Right ventricle myocardium inferior (tissue), 1 donor: ENCODE data around the gene ACER3. TPM values are rescaled to one million over a fixed set of nuclear protein-coding genes. Genes with fewer than 3 reads are reported as not detected.
A peak's percentile ranks its signal among the peaks of the same experiment; 100 is the strongest.
"Not testable (repeated sequence)": the region's sequence is repeated elsewhere in the genome, so short reads cannot be mapped to it uniquely, and the experiment has no call there.

Source experiments
- ATAC-seq: fragments of 200-7000 bp; cut with Tn5 transposase; one replicate; pipeline ENCODE4 v1.9.1; 2020; ENCODE audit warnings: mild to moderate bottlenecking, moderate library complexity
- DNase-seq: peaks from one replicate; pipeline ENCODE4 v3.0.0; 2021; ENCODE audit errors: missing footprints
- intact Hi-C: fragments of 100-400 bp; cut with DNase I; formaldehyde crosslinking; loops from one replicate; pipeline ENCODE4 v1.11.0; 2022
- total RNA-seq: library from RNA; stranded (reverse); fragmentation: NEBNext Ultra II Directional; extraction: Animal tissue kit (Norgen Biotek cat#: 25700); gene quantifications from one replicate; pipeline ENCODE4 v1.2.1, GENCODE V29; 2021
- donor health status: DM: no; HTN: yes; CAD: no; lungs with severe emphysema.

ACER3 gene
- total RNA-seq, 1 donor from 2014 or later, result 9.9 TPM

DNA sequence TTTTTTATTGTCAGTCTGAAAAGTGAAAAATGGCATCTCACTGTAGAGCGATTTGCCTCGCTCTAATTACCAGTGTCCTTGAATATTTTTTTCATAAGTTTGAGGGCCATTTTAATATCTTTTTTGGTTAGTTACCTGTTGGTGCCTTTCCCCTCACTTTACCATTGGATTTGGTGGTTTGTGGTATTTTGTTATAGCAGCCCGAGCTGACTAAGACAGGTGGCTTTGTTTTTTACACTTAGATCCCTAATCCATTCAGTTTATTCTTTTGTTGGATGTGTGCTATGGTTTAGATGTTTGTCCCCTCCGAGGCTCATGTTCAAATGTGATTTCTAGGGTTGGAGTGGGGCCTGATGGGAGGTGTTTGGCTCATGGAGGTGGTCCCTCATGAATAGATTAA is 199.5 kb downstream of the ACER3 start:
- intact Hi-C loops, result no loop called here
- DNase-seq, result no peak
- no peak for ATAC-seq

DNA sequence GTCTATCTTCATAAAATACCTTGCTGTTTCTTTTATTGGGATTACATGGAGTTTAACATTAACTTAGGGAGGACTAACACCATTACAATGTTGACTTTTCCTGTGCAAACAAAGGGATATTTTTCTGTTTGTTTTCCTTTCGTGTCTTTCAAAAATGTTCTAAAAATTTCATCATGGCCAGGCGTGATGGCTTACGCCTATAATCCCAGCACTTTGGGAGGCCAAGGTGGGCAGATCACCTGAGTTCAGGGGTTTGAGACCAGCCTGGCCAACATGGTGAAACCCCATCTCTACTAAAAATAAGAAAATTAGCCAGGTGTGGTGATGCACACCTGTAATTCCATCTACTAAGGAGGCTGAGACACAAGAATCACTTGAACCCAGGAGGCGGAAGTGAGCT is 200.5 kb downstream of the ACER3 start:
- intact Hi-C loops, DNase-seq, ATAC-seq: not testable (repeated sequence)

DNA sequence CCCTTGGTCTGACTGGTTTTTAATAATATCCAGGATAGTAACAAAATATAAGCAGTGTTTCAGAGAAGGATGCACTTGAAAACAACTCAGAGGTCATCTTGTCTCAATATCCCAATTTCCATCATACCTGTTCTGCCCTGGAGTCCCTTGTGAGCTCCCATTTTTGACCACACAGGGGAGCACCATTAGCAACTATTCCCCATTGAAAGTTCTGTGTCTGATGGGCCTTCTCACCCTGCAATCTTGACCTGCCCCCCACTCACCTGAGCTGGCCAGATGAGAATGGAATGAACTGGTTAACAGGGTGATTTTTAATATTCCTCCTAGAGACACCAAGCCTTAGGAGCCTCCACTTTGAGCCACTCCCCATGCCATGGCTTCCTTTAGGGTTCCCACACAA is 202.2 kb downstream of the ACER3 start:
- ATAC-seq (no peak), DNase-seq (no peak)
- intact Hi-C loops, result no loop called here

DNA sequence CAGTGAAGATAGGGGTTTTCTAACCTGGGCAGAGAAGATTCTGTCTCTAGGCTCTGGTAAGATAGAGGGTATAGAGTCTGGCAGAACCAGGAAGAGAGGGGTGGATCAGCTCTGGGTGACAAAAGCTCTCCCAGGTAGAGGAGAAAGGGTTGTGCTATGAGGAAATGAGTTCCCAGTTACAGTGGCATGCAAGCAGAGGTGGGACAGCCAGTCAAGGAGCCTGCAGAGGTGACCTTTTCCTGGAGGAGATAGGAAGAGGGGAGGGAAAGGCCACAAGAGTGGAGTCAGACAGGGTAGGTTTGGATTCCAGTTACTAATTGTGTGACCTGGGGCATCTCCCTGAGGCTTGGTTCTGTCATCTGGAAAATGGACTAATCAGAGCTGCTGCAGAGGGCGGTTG is 202.7 kb downstream of the ACER3 start:
- DNase-seq (no peak), ATAC-seq (no peak)
- intact Hi-C loops, result no loop called here

DNA sequence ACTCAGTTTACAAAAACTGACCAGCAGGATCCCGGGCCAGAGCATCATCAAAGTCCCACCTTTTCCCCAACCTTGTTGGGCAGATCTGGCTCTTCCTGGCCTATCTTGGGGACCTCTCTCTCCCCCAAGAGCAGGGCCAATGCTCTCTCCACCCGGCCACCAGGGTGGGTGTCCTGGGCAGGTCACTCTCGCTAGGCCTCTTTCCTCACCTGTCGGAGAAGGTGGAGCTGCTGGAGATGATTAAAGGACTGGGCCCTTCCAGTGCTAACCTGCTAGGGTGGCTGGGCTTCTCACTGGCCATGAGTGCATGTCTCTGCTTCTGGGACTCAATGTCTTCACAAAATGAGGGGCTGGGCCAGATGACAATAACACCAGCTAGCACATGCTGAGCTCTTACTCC is 203.1 kb downstream of the ACER3 start:
- no peak for ATAC-seq
- no peak for DNase-seq
- intact Hi-C loops, result no loop called here

DNA sequence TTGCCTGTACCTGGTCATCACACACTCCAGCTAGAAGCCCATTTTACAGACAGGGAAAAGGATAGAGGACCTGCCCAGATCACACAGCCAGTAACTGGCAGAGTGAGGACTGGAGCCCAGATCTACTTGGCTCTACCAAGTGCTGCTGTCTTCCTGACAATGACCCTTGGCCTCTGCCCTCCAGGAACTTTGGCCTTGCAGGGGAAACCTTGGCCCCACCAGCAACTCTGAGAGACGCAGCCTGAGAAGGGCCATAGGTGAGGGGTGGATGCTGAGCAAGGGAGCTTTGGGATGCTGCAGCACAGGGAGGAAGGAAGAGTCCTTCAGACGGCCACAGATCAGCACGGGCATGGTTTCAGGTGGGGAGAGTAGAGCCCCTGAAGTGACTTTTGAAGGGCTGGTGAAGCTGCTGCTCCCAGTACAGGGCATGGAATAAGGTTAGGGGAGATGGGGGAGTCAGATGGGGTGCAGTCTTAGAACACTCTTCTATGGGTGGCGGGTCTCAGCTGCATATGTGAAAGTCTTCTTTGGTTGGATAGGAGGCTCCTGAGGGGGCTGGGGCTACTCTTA is 204.0 kb downstream of the ACER3 start:
- intact Hi-C loops, result no loop called here
- DNase-seq (no peak), ATAC-seq (no peak)

DNA sequence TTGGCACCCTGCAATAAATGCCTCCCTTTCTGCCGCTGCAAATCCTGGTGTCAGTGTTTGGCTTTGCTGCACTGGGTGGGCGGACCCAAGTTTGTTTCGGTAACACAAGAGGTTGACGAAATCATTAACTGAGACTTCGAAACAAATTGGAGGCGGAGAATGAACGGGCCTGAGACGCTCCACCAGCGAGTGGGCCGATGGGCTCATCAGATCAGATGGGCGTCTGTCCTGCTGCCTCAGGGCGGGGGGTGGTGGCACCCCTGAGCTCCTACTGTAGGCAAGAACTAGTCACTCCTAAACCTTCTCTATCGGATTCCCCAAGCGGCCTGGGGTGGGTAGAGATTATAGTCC is 205.1 kb downstream of the ACER3 start:
- DNase-seq (peak; percentile 79), ATAC-seq (peak; percentile 26)
- intact Hi-C loops, result loop anchor here (1.0 kb wide), 1 partner anchor 19 kb away; no protein-coding TSS in a partner anchor

DNA sequence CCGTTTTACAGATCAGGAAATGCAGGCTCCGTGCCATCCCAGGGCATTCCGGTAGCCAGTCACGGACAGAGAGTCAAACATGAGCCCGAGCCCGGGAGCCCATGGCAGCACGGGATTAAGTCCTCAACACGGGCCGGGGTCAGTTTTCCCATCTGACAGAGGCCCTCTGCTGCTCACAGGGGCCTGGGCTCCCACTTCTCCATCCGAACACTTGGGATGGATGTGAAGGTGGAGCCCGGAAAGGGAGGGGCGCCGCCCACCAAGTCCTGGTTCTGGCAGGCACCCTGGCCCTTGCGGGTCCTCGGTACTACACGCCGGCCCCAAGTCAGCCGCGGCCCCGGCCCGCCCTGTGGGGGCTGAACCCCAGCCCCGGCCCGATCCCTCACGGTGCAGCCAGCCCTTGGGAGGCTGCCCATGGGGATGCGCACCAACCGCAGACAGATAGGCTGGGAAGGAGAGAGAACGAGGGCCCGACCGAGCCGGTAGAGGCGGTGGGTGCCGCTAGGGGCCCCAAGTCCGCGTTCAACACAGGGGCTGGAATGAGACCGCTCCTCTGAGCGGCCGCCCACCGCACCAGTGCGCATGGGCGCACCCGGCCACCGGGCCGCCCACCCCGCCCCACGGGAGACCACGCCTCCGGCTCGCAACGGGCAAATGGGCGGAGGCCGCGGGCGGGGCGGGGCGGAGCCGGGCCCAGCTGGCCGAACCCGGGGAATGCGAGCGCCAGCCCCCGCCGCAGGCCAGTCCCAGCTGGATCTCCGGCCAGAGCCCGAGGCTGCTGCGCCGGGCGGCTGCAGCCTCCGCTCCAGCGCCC is 205.7 kb downstream of the ACER3 start, which contains the start of gene CAPN5:
TSS of gene CAPN5 (plus strand) at position 743 of the 814 bp plus-strand sequence. CDS start 17,916 bp downstream, outside the sequence.
- intact Hi-C loops, result loop anchor here (1.0 kb wide), 1 partner anchor 19 kb away; no protein-coding TSS in a partner anchor
- ATAC-seq, result peak; percentile 99
- DNase-seq, result peak; percentile 95

DNA sequence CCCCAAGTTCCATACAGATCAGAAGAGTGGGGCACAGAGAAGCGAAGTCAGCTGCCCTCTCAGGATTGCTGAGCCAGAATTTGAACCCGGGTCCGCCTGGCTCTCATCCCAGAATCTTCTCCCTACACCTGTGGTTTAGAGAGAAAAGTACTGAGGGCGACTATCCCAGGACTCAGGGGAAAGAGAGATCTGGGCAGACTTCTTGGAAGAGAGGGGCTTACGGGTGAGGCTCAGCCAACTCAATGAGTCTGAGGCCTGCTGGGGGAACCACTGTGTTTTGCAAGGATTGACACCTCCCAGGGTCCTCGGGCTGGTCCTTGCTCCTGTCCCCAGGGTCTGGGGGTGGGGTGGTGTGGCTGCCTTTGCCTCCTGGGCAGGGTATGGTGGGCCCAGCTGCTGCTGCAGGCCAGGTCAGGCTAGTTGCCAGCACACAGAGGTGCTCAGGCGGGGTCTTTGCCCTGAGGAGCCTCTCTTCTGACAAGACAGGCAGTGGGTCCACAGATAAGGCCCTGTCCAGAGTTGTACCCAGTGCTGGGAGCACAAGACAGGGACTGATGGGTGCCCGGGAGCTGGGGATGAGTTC is 207.2 kb downstream of the ACER3 start:
- DNase-seq, result no peak
- no peak for ATAC-seq
- intact Hi-C loops, result no loop called here

DNA sequence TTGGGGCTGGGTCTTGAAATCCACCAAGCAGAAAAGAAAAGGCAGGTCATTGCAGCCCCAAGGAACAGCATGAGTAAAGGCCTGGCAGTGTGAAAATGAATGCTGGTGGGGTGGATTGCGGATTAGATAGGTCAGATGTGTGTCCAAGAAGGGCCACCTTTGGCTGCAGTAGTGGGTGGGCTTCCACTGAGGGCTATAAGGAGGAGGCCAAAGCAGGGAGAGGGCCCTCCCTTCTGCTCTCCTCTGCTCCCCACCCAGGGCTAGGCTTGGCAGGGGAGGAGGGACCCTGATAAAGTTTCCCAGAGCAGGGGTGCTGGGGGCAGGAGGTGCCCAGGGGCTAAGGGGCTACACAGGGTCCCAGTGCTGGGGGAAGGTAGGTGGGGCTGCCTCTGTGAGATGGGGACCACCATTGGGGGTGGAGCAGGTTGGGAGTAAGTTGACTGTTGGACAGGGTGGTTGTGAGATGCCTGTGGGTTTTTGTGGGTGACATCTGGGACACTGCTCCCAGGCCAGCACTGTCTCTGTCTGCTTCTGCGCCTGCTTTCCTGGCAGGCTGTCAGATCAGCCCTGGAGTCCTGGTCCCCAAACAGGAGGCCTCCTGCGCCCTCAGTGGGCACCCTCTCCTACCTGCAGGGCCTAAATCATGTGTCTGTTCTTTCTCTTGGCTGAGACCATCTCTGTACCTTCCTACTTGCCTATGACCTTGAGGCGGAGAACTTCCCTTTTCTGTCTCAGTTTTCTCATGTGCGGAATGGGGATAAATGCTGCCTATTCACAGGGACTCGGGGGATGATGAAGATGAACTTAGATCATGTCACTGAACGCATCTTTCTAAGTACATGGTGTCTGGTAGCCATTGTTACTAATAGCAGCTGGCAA is 208.0 kb downstream of the ACER3 start:
- DNase-seq, result no peak
- no peak for ATAC-seq
- intact Hi-C loops, result no loop called here

DNA sequence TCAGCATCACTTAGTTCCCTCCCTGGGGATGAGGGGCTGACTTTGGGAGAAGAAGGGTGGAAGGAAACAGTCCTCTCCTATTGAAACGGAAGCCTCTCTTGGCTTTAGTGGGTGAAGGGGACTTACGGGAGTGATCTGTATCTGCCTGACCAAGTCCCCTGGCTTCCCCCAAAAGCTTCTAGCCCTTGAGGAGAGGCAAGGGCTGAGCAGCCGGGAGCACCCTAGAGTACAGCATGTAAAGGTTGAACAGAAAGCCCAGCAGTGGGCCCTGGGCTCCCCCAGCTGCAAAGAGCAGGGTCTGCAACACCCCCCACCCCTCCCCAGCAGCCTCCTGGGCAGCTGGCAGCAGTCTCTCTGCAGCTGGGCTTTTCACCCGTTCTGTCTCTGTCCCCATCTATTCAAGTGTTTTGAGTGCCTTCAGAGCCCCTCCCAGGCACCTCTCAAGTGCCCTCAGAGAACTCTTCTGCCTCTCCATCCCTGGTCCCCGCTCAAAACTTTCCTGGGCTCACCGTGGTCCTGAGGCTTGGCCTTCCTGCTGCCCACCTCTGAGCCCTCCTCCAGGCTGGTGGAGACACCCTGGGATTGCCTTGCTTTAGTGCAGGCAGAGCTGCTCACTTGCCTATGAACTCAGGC is 208.7 kb downstream of the ACER3 start:
- ATAC-seq (no peak), DNase-seq (no peak)
- intact Hi-C loops, result no loop called here

DNA sequence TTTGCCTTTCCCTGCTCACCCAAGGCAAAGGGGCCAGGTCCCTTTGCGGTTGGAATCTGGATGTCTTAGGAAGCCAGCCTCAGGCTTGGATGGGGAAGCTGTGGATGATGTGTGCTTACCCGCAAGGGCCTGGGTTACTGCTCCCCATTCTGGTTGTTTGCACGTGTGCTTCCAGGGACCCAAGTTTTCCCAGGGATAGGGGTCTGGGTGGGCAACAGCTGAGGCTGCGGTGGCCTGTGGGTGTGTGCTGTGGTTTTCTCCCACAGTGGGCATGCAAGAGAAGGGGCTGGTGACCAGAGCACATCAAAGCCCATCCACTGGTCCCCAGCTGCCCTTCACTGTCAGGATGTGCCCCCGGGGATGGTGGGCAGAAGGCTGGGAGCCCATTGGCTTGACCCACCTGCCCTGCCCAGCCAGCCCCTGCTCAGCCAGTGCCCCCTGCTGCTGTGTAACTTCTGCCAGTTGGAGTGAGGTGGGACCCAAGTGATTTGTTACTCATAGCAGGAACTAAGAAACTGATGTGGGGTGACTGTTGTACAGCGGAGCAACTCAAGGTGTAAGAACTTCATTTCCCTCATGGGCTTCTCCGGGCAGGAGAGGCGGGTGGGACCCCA is 209.4 kb downstream of the ACER3 start:
- no peak for DNase-seq
- no peak for ATAC-seq
- intact Hi-C loops, result no loop called here

DNA sequence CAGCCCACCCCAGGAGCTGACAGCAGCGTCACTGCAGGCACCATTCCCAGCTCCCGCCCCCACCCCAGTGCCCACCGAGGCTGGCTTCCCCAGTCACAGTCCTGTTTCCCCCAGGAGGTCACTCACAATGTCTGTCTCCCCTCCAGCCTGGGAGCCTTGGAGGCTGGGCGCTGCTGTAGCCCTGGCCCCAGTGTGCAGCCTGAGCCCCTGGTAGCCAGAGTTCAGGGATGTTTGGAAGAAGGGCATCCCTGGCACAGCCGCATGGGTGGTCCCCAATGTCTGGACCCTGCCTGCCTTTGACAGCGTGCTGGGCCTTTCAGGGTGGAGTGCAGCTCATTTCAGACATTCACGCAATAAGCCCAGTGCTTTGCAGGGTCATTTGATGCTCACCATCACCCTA is 210.4 kb downstream of the ACER3 start:
- DNase-seq, result no peak
- no peak for ATAC-seq
- intact Hi-C loops, result no loop called here

DNA sequence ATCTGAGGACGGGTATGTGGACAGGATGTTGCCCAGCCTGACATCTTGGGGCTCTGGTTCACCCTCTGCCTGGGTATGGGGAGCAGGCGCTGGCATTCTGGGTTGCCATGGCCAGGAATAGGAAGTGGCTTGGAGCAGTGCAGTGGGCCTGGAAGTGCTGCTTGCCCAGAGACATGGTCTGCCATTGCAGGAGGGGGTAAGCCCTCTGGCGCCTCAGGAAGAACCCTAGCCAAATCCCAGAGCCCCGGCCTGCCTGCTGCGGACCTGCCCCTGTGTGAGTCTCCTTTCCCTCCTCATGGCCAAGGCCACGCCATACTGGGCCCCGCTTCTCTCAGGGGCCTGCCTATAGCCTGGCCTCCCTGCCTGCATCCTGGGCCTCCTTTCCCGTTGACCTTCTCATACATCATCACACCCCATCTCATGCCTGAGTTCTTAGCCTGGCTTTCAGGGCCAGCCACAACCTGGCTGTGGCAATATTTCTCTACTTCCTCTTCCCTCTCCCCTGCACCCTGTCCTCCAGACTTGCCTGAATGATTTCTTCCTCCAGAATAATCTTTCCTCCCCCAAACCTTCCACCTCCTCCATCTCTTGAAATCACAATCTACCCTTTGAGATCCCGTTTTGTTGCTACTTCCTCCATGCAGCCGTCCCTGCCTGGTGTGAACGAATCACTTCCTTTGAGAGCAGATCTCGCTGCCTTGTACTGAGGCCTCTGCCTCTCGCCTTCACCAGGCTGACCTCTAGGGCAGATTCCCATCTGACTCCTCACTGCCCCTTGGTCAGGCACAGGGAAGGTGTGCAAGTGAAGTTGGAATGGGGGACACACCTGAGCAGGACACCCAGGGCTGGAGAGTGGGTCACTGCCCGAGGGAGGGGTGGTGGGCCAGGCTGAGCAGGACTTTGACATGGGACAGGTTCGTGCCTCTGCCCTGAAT is 211.2 kb downstream of the ACER3 start:
- intact Hi-C loops, result no loop called here
- no peak for DNase-seq
- no peak for ATAC-seq

DNA sequence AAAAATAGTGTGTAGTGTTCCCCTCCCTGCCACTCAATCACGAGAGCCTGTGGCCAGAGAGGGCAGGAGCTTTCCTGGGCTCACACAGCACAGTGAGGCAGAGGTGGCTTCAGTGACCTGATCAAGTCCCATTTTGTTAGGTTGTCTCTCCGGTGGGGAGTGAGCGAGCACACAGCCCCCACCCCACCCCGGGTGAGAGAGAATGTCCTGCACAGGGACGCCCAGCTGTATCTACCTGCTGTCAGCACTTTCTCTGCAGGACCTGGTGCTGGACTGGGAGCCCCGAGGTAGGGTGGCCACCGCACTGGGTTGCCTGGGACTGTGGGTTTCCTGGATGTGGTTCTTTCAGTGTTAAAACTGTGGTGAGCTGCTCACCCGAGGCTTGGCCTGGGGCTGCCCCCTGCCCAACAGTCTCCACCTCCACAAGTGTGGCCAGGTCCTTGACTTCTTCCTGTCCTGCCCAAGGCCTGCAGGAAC is 212.2 kb downstream of the ACER3 start:
- intact Hi-C loops, result no loop called here
- ATAC-seq (no peak), DNase-seq (no peak)

DNA sequence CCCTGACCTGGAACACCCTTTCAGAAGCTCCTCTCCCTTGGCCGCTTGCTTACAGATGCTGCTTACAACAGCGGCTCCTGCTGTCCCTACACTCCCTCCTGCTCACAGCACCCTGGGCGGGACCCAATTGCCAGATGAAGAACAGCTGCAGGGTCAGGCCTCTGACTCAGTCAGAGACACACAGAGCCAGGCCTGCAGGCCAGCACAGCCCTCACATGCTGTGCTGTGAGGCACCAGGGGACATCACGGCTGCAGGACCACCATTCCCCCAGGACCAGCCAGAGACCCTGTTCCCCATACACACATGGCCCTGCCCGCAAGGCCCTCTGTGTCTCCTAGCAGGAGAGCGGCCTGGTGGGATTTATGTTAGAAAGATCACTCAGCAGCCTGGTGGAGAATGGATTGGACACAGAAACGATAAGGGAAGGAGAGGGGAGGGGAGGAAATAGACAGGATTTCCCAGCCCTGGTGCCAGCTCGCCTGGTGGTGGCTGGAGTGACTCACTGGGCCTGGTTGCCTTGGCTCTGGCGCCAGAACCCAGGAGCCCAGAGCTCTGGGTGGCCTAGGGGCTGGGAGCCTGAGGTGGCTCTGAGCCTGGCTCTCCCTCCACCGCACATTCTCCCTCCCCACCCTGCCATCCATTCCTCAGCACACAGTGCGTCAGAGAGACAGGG is 212.7 kb downstream of the ACER3 start:
- DNase-seq (peak; percentile 90), ATAC-seq (peak; percentile 98)
- intact Hi-C loops, result no loop called here

DNA sequence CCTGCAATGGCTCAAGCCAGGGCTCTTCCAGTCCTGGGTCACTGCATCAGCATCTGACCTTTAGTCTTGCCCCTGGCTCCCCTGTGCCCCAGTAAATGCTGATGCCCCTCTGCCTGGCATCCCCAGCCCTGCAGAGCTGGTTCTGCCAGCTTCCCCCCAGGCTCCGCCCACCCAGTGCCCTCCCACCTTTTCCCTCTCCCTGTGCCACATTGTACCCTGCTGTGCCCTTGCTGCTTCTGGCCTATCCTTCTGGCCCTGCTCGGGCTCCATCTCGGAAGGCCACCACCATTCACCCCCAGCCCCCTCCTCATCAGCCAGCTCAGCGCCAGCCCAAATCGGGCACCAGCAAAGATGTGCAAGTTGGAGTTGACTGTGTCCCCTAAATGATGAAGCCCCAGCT is 213.5 kb downstream of the ACER3 start:
- no peak for DNase-seq

More for the DNA sequence above, 213.5 kb downstream of the ACER3 start:
- peak; percentile 6 for ATAC-seq
- intact Hi-C loops, result no loop called here
